SK-N-SH treated with all-trans-retinoic acid at 6 μM for 48 hours (cell line): ENCODE data around the gene FANCE.

Source experiments
- ATAC-seq: fragments of 200-7000 bp; cut with Tn5 transposase; 3 replicates; pipeline ENCODE4 v1.9.1; 2020; ENCODE audit warnings: mild to moderate bottlenecking, moderate library complexity
- ARNTL ChIP-seq: fragments of 450-650 bp; formaldehyde crosslinking; IDR thresholded peaks from 2 replicates; pipeline ENCODE4 v1.5.0; 2020; ENCODE audit warnings: low read depth, mild to moderate bottlenecking, moderate library complexity, borderline replicate concordance
- BACH2 ChIP-seq: fragments of 250-450 bp; sonication (Bioruptor Pico); IDR thresholded peaks from 2 replicates; pipeline ENCODE4 v1.9.0; 2021; ENCODE audit warnings: mild to moderate bottlenecking, borderline replicate concordance
- CREB5 ChIP-seq: fragments of 250-450 bp; sonication (Bioruptor Pico); IDR thresholded peaks from 2 replicates; pipeline ENCODE4 v1.5.1; 2020; ENCODE audit warnings: low read depth, mild to moderate bottlenecking, moderate library complexity
- CSDC2 ChIP-seq: fragments of 250-450 bp; sonication (Bioruptor Pico); IDR thresholded peaks from 2 replicates; pipeline ENCODE4 v1.5.0; 2020; ENCODE audit warnings: mild to moderate bottlenecking, moderate library complexity
- ESRRG ChIP-seq: fragments of 250-450 bp; sonication (Bioruptor Pico); IDR thresholded peaks from 2 replicates; pipeline ENCODE4 v1.6.1; 2021; ENCODE audit warnings: mild to moderate bottlenecking
- GLIS3 ChIP-seq: fragments of 250-450 bp; sonication (Bioruptor Pico); IDR thresholded peaks from 2 replicates; pipeline ENCODE4 v1.5.0; 2020; ENCODE audit warnings: mild to moderate bottlenecking, moderate library complexity
- ISL1 ChIP-seq: fragments of 250-450 bp; sonication (Bioruptor Pico); IDR thresholded peaks from 2 replicates; pipeline ENCODE4 v2.1.2; 2022; ENCODE audit warnings: mild to moderate bottlenecking, moderate library complexity
- OSR1 ChIP-seq: fragments of 250-450 bp; sonication (Bioruptor Pico); IDR thresholded peaks from 2 replicates; pipeline ENCODE4 v1.8.0; 2022; ENCODE audit warnings: moderate library complexity, mild to moderate bottlenecking, inconsistent platforms
- PPARA ChIP-seq: fragments of 250-450 bp; sonication (Bioruptor Pico); IDR thresholded peaks from 2 replicates; pipeline ENCODE4 v1.5.0; 2020; ENCODE audit warnings: mild to moderate bottlenecking, borderline replicate concordance
- RARB ChIP-seq: fragments of 250-450 bp; sonication (Bioruptor Pico); IDR thresholded peaks from 2 replicates; pipeline ENCODE4 v1.8.0; 2021; ENCODE audit warnings: mild to moderate bottlenecking, moderate library complexity
- SNAI2 ChIP-seq: fragments of 250-450 bp; sonication (Bioruptor Pico); IDR thresholded peaks from 2 replicates; pipeline ENCODE4 v1.5.0; 2020; ENCODE audit warnings: mild to moderate bottlenecking, moderate library complexity
- TCF4 ChIP-seq: fragments of 250-450 bp; sonication (Bioruptor Pico); IDR thresholded peaks from 2 replicates; pipeline ENCODE4 v1.8.0; 2021; ENCODE audit warnings: mild to moderate bottlenecking, moderate library complexity, borderline replicate concordance
- TOX ChIP-seq: fragments of 250-450 bp; sonication (Bioruptor Pico); IDR thresholded peaks from 2 replicates; pipeline ENCODE4 v1.8.0; 2021; ENCODE audit warnings: mild to moderate bottlenecking, moderate library complexity, borderline replicate concordance
- TSHZ2 ChIP-seq: fragments of 250-450 bp; sonication (Bioruptor Pico); IDR thresholded peaks from 2 replicates; pipeline ENCODE4 v1.5.0; 2020; ENCODE audit warnings: mild to moderate bottlenecking, moderate library complexity
- ZC3H10 ChIP-seq: fragments of 250-450 bp; sonication (Bioruptor Pico); IDR thresholded peaks from 2 replicates; pipeline ENCODE4 v1.5.1; 2021; ENCODE audit warnings: mild to moderate bottlenecking, moderate library complexity
- ZFP30 ChIP-seq: fragments of 450-650 bp; formaldehyde crosslinking; IDR thresholded peaks from 2 replicates; pipeline ENCODE4 v1.5.0; 2022; ENCODE audit warnings: mild to moderate bottlenecking, moderate library complexity
- ZNF565 ChIP-seq: fragments of 450-650 bp; formaldehyde crosslinking; conservative IDR thresholded peaks from 2 replicates; pipeline ENCODE4 v1.5.0; 2020; ENCODE audit warnings: low read depth, mild to moderate bottlenecking, moderate library complexity
- ZNF70 ChIP-seq: fragments of 450-650 bp; formaldehyde crosslinking; IDR thresholded peaks from 2 replicates; pipeline ENCODE4 v1.5.0; 2020; ENCODE audit warnings: mild to moderate bottlenecking, moderate library complexity
- ZNF8 ChIP-seq: fragments of 450-650 bp; formaldehyde crosslinking; IDR thresholded peaks from 2 replicates; pipeline ENCODE4 v1.5.0; 2020; ENCODE audit warnings: mild to moderate bottlenecking, moderate library complexity
- TF ChIP-seq, protein P1 (sequence below): fragments of 250-450 bp; sonication (Bioruptor Pico); IDR thresholded peaks from 2 replicates; pipeline ENCODE4 v1.8.0; 2020; ENCODE audit warnings: mild to moderate bottlenecking, moderate library complexity, borderline replicate concordance
- TF ChIP-seq, protein P2 (sequence below): fragments of 250-450 bp; sonication (Bioruptor Pico); IDR thresholded peaks from 2 replicates; pipeline ENCODE4 v1.8.0; 2021; ENCODE audit warnings: low read depth, mild to moderate bottlenecking, moderate library complexity, borderline replicate concordance

Gene FANCE

DNA sequence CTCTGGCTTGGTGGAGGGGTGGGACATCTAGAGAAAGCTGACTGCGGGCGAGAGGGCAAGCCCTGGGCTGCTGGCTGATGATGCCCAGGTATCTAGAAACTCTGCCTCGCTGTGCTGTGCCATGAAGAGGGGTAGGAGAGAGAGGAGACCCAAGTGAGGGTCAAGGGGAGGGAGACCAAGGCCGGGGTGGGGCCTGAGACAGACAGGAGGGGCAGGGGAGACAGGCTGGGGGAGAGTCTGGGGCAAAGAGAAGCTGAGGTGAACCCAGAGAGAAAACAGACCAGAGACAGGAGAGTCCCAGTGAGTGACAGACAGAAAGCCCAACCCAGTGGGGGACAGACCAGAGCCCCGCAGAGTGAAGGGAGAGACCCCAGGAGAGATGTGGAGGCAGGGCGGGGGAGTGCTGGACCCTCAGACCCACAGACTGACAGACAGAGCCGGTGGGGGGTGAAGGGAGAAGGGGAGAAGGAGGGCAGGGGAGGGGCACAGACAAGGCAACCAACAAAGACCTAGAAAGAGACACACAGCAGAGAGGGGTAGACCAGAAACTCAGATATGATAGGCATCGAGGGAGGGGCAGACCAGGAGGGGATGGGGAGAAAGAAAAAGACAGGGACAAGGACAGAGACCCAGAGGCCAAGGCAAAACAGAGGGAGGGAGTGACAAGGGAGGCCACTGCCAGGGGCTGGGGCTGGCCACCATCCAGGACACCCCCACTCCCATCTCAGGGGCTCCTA, 38.9 kb downstream of the FANCE start:
- ATAC-seq, result no peak
- TF ChIP-seq BACH2 (CRISPR knock-in tag) (no peak), CSDC2 (CRISPR knock-in tag) (no peak), SNAI2 (CRISPR knock-in tag) (no peak), OSR1 (CRISPR knock-in tag) (no peak), ESRRG (CRISPR knock-in tag) (no peak), ZNF8 (CRISPR knock-in tag) (no peak)
- TF ChIP-seq, protein P1, sequence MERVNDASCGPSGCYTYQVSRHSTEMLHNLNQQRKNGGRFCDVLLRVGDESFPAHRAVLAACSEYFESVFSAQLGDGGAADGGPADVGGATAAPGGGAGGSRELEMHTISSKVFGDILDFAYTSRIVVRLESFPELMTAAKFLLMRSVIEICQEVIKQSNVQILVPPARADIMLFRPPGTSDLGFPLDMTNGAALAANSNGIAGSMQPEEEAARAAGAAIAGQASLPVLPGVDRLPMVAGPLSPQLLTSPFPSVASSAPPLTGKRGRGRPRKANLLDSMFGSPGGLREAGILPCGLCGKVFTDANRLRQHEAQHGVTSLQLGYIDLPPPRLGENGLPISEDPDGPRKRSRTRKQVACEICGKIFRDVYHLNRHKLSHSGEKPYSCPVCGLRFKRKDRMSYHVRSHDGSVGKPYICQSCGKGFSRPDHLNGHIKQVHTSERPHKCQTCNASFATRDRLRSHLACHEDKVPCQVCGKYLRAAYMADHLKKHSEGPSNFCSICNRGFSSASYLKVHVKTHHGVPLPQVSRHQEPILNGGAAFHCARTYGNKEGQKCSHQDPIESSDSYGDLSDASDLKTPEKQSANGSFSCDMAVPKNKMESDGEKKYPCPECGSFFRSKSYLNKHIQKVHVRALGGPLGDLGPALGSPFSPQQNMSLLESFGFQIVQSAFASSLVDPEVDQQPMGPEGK (CRISPR knock-in tag), result no peak
- TF ChIP-seq, all 23 proteins: peak for 0

DNA sequence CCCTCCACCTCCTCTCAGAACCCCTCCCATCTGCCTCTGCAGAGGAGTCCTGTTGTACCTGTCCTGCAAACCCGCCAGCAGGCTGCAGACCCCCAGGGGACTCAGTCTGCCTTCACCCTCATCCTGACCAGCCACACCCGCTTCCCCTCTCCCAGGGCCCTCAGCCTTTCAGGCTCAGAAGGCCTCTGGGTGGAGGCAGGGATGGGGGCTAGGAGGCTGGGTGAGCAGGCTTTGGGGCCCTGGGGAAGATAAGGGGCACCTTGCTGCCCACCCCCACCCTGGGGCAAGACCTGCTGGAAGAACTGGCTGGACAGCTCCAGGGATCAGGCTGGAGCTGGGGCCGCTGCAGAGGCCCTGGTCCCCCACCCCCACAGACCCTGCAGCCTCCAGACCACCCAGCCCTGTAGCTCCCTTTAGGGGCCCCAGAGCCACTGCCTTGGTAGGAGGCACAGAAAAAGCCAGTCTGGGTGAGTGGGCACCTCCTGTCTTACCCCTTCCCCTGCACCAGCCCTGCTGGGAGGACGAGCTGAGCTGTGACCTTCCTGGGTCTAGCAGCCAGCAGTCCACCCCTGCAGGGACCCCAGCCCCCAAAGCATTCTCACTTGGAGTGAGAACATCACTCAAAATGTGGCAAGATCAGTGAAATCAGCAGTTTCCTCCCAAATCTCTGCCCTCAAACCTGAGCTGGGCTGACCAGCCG, 39.6 kb downstream of the FANCE start:
- TF ChIP-seq ISL1 (CRISPR knock-in tag), result no peak
- no peak for TF ChIP-seq CREB5
- no peak for TF ChIP-seq BACH2 (CRISPR knock-in tag)
- TF ChIP-seq ESRRG (CRISPR knock-in tag), result no peak
- no peak for TF ChIP-seq TOX
- ATAC-seq, result no peak

GRCh38 chr6:35492258-35492973, 40.3 kb downstream of the FANCE start:
- no peak for TF ChIP-seq SNAI2 (CRISPR knock-in tag)
- TF ChIP-seq ZC3H10 (CRISPR knock-in tag), result no peak
- TF ChIP-seq CSDC2 (CRISPR knock-in tag), result no peak
- no peak for TF ChIP-seq PPARA (CRISPR knock-in tag)
- no peak for TF ChIP-seq RARB (CRISPR knock-in tag)
- TF ChIP-seq ARNTL (CRISPR knock-in tag), result no peak
- TF ChIP-seq, protein P1 (CRISPR knock-in tag), result no peak
- TF ChIP-seq, protein P2, sequence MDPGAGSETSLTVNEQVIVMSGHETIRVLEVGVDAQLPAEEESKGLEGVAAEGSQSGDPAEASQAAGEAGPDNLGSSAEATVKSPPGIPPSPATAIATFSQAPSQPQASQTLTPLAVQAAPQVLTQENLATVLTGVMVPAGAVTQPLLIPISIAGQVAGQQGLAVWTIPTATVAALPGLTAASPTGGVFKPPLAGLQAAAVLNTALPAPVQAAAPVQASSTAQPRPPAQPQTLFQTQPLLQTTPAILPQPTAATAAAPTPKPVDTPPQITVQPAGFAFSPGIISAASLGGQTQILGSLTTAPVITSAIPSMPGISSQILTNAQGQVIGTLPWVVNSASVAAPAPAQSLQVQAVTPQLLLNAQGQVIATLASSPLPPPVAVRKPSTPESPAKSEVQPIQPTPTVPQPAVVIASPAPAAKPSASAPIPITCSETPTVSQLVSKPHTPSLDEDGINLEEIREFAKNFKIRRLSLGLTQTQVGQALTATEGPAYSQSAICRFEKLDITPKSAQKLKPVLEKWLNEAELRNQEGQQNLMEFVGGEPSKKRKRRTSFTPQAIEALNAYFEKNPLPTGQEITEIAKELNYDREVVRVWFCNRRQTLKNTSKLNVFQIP (CRISPR knock-in tag), result no peak
- no peak for TF ChIP-seq ZNF70 (CRISPR knock-in tag)
- no peak for TF ChIP-seq ZNF8 (CRISPR knock-in tag)
- TF ChIP-seq OSR1 (CRISPR knock-in tag), result no peak
- no peak for TF ChIP-seq ZNF565 (CRISPR knock-in tag)
- no peak for TF ChIP-seq ZFP30
- no peak for TF ChIP-seq TSHZ2
- TF ChIP-seq GLIS3 (CRISPR knock-in tag), result no peak
- TF ChIP-seq ESRRG (CRISPR knock-in tag), result no peak
- no peak for TF ChIP-seq TCF4
- TF ChIP-seq, all 23 proteins: peak for 0
- ATAC-seq, result no peak
